Left kidney (tissue), 2 donors: ENCODE results near the gene TIMP2. TPM values are rescaled to one million over a fixed set of nuclear protein-coding genes. Genes with fewer than 3 reads are reported as not detected.
A peak's percentile ranks its signal among the peaks of the same experiment; 100 is the strongest.
"Not testable (repeated sequence)": the region's sequence is repeated elsewhere in the genome, so short reads cannot be mapped to it uniquely, and the experiment has no call there.

Source experiments
- DNase-seq: peaks from one replicate; pipeline ENCODE4 v3.0.0-alpha.2; 2013
- polyA plus RNA-seq: library from polyadenylated mRNA; unstranded; fragments of 120-200 nt; gene quantifications from one replicate; pipeline ENCODE4 v1.2.1, GENCODE V29; 2013; ENCODE audit not compliant: insufficient read length

Gene TIMP2
- polyA plus RNA-seq, 1 donor = 138 TPM

DNA sequence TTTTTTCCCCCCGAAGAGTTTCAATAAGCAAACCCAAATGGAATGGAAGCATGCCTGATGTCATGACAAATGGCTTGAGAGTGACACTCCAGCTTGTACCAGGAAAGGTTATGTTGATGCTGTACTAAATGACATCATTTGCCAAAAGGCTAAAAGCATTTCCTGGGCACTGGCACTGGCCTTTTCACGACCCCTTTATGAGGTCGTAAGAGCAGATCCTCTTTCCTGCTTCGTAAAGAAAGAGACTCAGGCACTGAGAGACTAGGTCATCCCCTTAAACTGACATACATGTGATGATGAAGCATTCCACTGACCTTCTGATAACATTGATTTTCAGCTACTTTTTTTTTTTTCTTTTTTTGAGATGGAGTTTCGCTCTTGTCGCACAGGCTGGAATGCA, 52.7 kb downstream of the TIMP2 start:
- DNase-seq = no peak

DNA sequence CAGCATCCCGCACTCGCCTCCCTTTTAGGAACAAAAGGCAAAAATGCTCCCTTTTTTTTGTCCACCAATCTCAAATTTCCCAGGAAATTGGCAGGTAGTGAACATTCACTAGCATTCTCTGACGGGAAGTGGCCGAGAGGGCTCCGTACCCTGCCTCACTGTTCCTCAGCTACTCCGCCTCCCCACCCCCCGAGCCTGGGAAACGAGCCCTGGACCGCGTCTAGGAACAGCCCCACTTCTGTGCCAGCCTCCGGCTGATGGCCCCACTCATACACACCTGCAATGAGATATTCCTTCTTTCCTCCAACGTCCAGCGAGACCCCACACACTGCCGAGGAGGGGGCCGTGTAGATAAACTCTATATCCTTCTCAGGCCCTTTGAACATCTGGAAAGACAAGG, 54.6 kb downstream of the TIMP2 start:
- DNase-seq = no peak

DNA sequence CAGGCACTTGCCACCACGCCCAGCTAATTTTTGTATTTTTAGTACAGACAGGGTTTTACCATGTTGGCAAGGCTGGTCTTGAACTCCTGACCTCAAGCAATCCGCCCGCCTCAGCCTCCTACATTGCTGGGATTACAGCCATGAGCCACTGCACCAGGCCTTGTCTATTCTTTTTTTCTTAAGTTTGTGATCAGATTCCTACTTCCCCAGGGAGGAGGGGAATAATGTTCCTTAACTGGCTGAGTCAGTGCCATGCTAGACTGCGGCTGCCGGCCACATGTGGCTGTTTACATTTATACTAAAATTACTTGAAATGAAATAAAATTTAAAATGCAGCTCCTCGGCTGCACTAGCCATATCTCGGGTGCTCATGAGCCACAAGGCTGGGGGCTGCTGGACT, 56.8 kb downstream of the TIMP2 start:
- no peak for DNase-seq

DNA sequence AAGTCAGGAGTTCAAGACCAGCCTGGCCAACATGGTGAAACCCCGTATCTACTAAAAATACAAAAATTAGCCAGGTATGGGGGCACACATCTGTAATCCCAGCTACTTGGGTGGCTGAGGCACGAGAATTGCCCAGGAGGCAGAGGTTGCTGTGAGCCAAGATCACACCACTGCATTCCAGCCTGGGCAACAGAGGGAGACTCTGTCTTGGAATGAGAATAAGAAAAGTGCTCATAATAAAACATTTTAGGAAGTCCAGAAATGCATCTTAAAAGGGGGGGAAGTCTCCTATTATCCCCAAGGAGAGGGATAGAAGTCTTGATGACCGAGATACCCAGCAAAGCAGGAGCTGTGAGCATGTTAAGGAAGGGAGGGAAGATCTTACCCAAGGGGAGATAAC, 58.1 kb downstream of the TIMP2 start:
- DNase-seq = not testable (repeated sequence)

DNA sequence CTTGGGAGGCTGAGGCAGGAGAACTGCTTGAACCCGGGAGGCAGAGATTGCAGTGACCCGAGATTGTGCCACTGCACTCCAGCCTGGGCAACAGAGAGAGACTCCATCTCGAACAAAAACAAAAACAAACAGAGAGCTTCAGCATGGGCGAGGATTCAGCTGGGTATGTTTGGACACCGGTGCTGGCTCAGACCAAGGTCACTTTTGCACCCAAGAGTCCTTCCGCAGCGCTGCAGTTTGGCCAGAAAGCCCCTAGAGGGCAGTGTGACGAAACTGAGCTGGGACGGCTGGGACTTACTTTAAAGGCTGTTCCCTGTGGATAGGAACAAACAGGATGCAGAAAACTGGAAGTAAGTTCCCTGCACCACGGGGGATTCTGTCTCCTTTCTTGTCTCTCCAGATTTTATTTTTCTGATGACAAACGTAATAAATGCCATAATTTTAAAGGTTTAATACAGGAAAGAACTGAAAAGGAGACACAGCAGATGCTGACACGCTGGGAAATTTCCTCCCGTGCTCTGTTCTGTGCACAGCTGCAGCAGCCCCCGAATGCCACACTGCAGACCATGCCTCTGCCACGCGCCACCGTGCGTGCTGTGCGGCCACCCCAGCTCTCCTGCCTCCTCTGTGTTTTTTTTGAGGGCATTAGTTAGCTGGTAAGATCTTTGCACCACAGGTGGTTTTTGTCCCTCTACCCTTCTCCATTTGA, 59.4 kb downstream of the TIMP2 start:
- DNase-seq = peak; percentile 77

DNA sequence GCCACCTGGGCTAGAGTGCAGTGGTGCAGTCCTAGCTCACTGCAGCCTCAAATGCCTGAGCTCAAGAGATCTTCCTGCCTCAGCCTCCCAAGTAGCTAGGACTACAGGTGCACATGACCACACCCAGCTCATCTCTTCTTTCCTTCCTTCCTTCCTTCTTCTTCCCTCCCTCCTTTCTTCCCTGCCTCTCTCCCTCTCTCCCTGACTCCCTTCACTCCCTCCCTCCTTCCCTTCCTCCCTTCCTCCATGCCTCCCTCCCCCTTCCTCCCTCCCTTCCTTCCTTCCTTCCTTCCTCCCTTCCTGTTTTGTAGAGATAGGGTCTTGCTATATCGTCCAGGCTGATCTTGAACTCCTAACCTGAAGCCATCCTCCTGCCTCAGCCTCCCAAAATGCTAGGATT, 61.1 kb downstream of the TIMP2 start:
- DNase-seq = no peak

DNA sequence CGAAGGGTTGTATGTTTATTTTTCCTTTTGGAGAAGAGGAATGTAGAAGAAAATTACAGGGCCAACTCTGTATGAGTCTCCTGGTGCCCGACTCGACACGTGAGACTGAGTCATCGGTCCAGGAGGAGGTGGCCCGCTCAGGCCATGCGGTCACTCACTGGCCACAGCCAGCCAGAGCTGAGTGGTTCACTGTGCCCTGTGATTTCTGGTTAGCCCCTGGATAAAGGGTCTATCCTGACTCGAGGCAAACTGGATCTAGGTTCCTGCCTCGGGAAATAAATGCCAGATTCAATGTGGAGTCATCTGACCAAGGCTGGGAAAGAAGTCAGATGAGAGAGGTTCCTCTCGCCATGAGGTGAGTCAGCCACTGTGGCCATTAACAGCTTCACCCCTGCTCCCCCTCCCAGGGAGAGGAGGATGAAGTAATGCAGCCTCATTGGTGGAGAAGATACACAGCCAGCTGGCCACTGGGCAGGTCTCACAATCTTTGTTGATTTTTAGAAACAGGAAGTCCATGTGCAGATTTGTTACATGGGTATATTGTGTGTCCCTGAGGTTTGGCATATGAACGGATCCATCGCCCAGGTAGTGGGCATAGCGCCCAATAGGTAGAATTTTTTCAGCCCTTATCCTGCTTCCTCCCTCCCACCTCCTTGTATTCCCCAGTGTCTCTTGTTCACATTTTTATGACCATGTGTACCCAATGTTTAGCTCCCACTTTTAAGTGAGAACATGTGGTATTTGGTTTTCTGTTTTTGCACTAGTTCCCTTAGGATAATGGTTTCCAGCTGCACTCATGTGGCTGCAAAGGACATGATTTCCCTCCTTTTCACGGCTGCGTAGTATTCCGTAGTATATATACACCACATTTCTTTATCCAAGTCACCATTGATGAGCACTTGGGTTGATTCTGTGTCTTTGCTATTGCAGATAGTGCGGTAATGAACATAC, 62.8 kb downstream of the TIMP2 start:
- no peak for DNase-seq

DNA sequence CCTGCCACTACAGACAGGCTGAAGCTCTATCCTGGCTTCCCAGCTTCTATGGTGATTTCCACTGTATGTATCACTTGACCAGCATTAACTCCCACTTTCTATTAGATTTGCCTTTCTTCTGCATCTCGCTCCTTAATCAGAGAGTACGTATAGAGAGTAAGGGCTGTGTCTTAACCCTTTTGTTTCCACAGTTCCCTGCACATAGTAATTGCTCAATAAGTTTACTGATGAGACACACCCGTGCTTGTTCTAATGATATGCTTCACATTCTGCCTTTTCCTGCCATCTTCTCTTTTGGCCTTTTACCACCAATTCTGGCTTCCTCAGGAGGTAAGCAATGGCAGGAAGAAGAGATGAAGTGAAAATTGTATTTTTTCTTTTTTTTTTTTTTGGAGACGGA, 64.0 kb downstream of the TIMP2 start:
- DNase-seq = no peak

DNA sequence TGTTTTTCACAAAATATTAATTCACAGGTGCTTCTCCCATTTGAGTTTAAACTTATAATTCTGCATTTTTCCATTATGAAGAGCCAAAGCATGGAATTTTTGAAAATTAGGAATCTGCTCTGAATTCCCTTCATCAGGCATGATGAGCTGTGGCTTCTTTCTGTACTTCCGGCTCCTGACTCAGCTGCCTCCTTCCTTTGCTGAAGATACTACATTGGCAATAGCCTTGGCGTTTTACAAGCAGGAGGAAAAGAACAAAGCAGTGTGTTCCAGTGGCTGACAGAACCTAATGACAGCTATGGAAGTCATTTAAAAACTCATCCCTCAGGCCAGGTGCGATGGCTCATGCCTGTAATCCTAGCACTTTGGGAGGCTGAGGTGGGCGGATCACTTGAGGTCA, 66.1 kb downstream of the TIMP2 start:
- no peak for DNase-seq

DNA sequence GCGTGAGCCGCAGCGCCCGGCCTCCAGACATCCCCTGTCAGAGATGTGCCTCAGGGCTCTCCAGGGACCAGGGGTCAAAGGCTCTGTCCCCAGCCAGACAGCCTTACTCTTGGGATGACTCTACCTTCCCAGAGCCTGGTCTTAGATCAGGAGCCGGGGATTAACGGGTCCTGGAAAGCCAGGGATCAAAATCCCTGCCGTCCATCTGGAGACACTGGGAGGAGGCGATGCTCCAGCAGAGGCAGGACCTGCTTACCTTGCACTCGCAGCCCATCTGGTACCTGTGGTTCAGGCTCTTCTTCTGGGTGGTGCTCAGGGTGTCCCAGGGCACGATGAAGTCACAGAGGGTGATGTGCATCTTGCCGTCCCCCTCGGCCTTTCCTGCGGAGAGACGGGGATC, 67.9 kb downstream of the TIMP2 start:
- DNase-seq = no peak

DNA sequence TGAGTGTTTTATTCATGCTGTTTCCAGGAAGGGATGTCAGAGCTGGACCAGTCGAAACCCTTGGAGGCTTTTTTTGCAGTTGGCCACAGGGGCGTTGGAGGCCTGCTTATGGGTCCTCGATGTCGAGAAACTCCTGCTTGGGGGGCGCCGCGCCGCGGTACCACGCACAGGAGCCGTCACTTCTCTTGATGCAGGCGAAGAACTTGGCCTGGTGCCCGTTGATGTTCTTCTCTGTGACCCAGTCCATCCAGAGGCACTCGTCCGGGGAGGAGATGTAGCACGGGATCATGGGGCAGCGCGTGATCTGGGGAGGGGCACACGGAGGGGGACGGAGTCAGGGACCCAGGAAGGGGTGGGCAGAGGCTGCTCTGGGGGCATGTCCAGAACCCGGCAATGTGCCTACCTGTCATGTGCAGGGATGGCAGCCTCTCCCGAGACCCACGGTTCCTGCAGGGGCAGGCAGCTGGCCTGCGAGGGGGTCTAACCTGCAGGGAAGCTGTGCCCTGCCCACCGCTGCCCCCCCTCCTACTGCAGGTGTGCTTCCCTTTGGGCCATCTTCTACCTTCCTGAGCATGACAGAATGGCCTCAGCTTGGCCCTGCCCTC, 69.5 kb downstream of the TIMP2 start:
- DNase-seq = no peak

DNA sequence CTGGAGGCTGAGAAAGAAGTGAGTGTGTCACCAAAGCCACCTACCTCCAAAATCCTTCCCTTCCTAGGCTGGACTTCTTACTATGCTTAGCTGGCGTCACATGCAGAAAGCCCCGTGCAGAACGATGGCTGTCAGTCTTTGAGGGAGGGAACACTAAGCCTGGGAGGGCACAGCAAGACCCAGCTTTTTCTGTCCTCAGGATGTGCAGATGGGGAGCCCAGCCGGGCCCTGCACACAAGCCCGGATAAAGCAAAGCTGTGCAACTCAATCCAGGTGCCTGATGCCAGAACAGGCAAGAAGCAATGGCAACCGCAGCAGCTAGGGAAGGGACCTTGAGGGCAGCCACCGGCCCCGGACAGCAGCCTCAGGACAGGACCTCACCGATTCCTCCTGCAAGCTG, 70.7 kb downstream of the TIMP2 start:
- no peak for DNase-seq

DNA sequence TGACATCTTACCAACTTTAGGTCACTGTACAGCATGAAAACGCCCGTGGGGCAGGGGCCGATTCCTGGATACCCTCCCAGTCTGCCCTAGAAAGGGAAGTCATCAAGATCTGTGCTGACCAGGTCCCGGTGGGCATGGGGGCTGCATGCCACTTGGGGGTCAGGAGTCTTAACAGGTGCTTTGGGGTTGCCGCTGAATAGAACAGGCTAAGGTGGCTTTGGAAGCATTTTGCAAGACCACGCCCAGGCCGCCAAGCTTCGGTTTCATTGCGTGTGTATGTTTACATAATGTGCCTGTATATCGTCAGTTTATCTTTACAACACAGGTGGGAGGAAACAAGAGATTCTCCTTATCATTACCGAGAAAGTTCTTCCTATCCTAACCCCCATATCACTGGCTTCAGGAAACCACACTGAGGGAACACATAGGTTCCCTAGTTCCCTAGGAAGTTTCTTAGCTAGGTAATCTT, 71.2 kb downstream of the TIMP2 start:
- no peak for DNase-seq

DNA sequence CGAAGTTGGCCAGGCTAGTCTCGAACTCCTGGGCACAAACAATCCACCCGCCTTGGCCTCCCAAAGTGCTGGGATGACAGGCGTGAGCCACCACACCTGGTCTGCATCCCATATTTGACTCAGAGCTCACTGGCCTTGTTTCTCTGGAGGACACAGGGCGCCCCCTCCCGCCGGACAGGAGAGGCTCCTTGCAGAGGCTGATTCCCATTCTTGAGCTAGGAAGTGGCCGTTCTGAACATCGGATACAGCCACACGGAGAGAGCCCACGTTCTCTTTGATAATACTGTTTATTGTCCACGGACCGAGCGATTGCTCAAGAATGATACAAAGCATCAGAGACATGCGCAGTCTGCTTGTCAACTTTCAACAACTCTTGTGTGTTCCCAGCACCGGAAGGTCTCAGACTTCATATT, 72.5 kb downstream of the TIMP2 start:
- DNase-seq = no peak

DNA sequence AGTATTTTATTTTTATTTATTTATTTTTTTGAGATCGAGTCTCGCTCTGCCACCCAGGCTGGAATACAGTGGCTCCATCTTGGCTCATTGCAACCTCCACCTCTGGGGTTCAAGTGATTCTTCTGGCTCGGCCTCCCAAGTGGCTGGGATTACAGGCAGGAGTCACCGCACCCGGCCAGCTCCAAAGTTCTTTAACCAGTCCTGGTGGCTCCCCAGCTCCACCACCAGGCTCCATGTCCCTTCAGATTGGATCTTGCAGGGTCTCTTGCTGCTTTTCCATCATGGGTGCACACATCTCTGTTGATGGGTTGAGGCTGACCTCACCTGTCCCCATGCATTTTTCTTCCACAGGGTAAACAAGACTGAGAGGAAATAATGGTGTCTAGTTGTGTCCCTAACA, 76.2 kb downstream of the TIMP2 start:
- DNase-seq = no peak

DNA sequence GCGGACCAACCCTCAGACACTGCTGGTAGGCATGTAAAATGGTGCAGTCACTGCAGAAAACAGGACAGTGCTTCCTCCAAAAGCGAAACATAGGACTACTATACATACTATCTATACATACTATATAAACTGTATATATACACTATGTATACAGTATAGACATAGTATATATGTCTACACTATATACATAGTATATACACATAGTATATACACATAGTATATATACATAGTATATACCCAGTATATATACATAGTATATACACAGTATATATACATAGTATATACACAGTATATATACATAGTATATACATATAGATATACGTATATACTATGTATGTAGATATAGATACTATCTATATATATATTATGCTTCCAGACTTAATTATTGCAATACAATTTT, 78.1 kb downstream of the TIMP2 start:
- no peak for DNase-seq

DNA sequence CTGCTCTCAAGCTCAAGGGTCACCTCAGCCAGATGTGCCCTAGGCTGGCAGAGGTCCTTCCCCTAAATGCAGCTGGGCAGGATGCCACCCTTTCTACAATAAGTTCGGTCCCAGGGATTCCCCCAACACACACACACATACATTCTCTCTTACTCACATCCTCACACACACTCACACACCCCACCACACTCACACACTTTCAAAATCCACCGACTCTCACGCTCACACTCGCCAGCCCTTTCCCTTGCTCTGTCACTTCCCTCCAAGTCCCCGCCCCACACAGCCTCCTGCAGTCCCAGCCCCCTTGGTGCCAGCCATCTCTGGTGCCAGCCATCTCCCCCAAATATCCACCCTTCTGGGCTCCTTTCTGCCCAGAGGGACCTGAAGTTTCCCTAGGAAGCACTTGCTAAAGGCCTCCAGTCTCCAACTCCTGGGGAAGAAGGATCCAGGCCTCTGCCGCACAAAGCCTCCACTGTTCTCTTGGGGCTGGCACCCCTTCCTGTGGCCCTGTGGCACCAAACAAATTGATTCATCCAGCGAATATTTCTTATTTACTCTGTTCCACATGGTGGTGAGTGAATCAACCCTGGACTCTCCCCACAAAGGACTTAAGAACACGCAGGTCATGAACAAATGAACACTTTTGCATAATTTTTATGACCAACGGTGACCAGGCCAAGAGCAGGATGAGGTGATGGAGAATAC, 80.7 kb downstream of the TIMP2 start:
- DNase-seq = no peak

DNA sequence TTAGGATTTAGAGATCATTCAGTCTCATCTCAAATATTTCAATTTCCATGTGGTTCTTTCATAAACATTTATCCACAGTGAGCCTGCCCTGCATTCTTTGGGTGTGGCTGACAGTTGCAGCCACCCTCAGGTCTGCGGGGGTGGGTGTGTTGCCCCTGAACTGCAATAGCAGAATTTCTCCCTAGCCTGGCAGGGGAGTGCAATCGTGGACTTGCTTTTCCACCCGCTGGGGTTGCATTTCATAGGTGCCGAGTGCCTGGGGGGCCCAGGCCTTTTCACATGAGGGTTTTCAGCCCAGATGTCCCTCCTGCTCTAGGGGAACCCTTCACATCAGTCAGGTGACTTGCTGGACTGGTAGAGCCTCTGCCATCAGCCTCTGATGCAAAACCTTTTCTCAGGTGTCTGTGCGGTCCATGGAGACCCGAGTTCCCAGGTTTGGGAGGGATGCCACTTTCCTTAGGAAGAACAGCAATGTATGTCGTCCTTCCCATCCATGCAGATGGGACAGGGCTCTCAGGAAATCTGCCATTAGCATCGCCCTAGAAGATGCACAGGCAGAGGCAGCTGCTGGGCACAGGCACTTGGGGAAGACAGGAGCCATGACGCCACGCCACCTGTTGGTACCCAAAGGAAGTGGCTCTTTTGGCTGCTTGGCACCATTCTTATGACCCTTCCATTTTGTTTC, 82.2 kb downstream of the TIMP2 start:
- no peak for DNase-seq

DNA sequence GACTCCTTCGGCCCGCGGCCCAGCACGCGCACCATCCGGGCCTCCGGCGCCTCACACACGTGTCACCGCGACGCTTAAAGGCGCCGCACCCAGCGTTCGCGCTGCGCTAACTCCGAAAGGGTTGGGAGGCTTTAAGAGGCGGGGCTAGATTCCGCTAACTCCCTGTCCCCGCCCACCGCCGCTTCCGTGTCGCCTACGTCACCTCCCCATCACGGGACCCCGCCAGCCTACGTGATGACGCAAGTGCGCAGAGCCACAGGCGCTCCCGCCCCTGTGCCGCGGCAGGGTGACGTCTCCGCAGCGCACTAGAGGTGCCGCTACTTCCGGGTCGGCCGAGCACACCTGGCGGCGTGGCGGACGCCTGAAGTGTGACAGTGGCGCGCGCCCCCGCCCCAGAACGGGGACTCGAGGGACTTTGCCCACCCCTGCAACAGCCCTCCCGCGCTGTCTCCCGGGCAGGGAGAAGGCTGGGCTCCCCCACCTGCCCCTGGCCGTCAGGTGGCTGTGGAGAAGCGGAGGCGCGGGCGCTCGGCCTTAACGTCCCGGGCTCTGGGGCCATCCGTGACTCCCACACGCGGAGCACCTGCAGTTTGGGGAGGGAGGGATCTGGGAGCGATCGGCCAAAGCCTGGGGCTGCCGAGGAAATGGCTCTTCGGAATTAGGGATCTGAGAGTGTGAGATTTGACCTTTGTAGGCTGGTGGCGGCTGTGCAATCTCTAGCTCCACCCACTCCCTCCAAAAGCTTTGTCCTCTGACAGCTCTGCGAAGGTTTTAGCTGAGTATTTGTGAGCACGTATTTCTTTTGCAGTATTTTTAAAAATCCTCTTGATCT, 84.2 kb downstream of the TIMP2 start, which contains the start of gene USP36:
USP36 (minus strand) TSS at position 35 of the 832 bp plus-strand sequence. CDS start 4,451 bp downstream, outside the sequence.
- peak; percentile 99 for DNase-seq

DNA sequence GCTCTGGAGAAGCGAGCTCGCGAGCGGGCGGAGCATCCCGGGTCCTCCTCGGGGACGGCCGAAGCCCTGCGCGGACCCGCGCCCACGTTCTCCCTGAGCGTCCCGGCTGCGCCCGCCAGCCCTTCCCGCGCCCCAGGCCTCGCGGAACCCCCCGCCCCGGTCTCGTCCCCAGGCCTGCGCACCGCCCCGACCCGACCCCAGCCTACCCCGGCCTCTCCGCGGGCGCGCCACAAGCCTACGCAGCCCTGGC, 84.7 kb downstream of the TIMP2 start:
- no peak for DNase-seq
